Activated CD4-positive, alpha-beta T cell treated with anti-CD3 and anti-CD28 coated beads, Interleukin-2, amount 50 U/mL, for 16 hours (primary cell): ENCODE data around the gene SLC6A11.

Experiments
- DNase-seq: peaks from one replicate; pipeline ENCODE4 v3.0.0-alpha.2; 2020

SLC6A11 gene

GRCh38 chr3:10957976-10958749 lies 142.1 kb downstream of the SLC6A11 start:
- no peak for DNase-seq

GRCh38 chr3:10960255-10960654 lies 144.2 kb downstream of the SLC6A11 start:
- no peak for DNase-seq

DNA sequence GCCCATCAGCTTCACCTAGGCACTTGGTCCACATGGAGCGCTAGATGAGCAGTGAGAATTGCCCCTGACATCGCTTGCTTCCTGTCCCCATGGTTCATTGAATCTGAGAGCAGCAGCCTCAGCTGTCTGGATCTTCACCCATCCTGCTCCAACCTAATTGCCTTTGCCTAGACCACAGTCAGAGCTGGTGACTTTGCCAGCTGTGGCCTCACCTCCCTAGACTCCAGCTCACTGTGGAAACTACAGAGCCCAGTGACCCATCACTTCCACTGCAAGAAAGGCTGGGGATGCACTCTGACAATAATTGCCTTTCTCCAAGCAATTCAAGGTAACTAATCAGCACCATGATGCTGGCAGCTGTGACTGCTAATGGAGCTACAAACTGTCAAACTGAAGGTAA lies 145.9 kb downstream of the SLC6A11 start:
- DNase-seq = no peak

GRCh38 chr3:10962481-10963036 lies 146.5 kb downstream of the SLC6A11 start:
- DNase-seq = no peak

- no peak for DNase-seq
Observed at GRCh38 chr3:10964537-10965167, 148.6 kb downstream of the SLC6A11 start.

- DNase-seq = no peak
Observed at GRCh38 chr3:10968401-10968800, 152.4 kb downstream of the SLC6A11 start.

DNA sequence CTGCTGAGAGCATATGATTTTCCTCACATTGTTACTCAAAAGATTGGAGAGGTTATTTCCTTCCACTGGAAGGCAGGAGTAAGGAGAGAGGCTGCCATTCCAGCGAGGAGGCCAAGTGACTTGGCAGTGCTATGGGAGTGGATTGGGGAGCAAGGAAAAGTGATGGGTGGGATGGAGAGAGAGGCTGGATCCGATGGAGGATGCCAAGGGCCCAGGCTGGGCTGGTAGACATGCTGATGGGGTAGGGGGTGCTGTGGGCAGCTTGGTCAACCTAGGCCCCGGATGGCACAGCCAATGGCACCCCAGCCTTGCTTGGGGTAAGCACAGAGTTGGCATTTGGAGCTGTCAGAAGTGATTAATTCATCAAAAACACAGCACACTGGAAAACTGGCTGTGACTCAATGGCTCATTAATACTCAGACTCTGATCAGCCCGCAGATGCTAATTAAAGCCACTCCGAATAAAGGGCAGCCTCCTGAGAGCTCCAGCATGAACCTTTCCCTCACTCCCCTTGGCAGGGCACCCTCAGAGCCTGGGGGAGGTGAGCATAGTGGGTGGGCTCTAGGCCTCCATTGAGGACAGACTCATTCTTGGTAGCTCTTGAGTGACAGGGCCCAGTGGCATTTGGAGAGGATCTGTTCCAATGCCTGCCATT lies 154.4 kb downstream of the SLC6A11 start:
- no peak for DNase-seq

DNA sequence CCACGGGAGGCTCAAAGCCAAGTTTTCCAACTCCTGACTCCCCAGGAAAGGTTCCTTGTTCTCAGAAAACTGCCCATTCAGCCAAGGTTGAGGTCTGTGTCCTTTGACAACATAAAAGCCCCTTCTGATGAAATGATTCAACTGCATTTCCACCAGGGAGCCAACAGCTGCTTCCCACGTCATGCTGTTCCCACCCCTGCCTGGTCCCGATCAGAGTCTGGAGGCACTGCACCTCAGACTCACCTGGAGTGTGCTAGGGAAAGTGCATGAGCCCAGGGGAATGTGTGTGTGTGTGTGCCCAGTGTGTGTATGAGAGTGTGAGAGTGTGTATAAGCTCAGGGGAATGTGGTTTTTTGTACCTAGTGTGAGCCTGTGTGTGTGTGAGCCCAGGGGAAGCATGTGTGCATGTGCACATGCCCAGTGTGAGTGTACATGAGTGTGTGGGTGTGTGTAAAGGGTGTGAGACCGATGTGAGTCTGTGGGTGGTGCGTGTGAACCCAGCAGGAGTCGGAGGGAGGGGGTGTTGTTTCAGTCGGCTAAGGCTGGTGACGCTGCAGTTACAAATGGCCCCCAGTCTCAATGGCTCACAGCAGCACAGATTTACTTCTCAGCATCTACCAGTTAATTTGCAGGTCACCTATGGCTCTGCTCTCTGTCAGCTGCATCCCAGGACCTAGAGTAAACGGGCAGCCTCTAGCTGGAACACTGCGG lies 156.2 kb downstream of the SLC6A11 start:
- no peak for DNase-seq

- no peak for DNase-seq
Observed at GRCh38 chr3:10973046-10973595, 157.1 kb downstream of the SLC6A11 start.

- no peak for DNase-seq
Observed at GRCh38 chr3:10974131-10974530, 158.1 kb downstream of the SLC6A11 start.

- no peak for DNase-seq
Observed at GRCh38 chr3:10974746-10975375, 158.8 kb downstream of the SLC6A11 start.

GRCh38 chr3:10975695-10976234 lies 159.7 kb downstream of the SLC6A11 start:
- DNase-seq = no peak

DNA sequence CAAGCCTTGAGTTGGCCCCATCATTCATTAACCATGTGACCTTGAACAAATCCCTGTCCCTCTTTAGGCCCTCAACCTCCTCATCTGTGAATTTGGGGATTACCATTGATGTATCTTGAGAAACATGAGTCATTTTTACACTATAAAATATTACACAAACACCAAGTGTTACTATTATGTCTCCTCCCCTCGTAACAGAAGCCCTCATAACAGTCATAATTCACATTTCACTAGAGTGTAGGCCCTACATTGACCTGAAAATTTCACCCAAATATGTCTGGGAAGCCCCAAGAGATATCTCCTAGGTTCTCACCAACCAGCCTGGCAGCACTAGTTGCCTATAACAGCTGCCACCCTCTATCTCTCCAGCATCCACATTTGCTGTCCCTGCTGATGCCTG lies 160.7 kb downstream of the SLC6A11 start:
- peak; percentile 4 for DNase-seq

DNA sequence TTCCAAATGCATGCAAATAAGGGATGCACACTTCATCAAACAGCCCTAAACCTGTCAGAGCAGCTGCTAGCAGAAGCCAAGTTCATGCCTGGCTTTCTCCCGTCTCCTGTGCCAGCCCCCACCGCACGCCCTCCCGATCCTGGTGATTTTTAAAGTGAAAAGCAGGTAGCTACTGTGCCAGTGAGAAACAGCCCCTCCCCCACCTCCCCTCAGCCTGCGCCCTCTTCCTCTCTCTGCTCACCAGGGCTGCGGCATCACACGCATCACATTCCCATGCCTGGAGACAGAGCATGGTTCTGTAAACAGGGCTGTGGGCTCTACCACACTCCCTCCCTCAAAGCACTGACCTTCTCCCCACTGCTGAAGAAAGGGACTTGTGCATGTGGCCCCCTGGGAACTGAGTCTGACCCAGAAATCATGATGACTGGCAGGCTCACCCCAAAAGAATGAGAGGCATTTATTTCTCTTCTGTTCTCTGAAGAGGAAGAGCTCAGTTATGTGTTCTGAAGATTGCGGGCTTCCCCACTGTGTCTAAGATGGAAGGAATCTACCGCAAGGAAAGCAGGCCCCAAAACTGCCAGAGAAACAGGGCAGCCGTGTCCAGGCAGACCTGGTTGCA lies 162.0 kb downstream of the SLC6A11 start:
- no peak for DNase-seq

- DNase-seq = no peak
Observed at GRCh38 chr3:10978956-10979355, 162.9 kb downstream of the SLC6A11 start.

- DNase-seq = no peak
Observed at GRCh38 chr3:10980312-10980711, 164.3 kb downstream of the SLC6A11 start.

DNA sequence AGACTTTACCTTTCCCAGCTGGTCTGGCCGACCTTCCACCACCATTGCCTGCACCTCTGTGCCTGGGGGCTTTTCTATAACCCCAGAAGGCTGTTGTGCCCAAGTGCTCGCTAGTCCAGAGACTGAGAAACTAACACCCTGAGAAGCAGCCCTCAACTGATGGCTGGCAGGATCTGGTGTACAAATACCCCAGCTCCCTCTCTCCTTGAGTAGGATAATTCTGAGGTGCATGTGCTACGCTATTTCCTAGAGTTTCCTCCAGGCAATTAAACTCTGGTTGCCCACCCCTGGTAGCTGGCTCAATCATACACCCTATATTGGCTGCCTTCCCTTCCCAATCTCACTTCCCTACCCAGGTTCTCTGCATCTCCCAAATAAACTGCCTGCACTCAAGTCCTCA lies 165.0 kb downstream of the SLC6A11 start:
- DNase-seq = no peak

- DNase-seq = no peak
Observed at GRCh38 chr3:10981961-10982360, 165.9 kb downstream of the SLC6A11 start.

GRCh38 chr3:10982782-10983181 lies 166.8 kb downstream of the SLC6A11 start:
- no peak for DNase-seq

- peak; percentile 41 for DNase-seq
Observed at GRCh38 chr3:10983219-10983916, 167.3 kb downstream of the SLC6A11 start.

DNA sequence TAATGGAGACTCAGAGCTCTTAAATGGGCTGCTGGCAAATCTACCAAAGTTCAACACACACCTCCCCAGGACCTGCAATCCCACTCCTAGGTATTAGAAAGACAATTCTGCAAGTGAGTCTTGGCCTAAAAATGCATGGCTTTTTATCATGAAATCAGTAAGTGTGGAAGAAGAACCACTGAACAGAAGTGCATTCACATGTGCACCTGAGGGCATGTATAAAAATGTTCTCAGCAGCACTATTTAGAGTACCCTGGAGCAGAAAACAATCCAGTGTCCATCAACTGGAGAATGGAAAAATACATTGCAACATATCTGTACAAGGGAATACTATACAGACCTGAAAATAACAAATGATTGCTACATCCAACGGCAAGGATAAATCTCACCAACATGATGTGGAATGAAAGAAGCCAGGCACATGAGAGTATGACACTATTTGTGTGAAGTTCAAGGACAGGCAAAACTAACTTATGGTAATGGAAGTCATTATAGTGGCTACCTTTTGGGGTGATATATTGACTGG lies 168.4 kb downstream of the SLC6A11 start:
- no peak for DNase-seq
